ENCODE results near the gene TCF4. TPM values are rescaled to one million over a fixed set of nuclear protein-coding genes. Genes with fewer than 3 reads are reported as not detected.

Gene TCF4
- total RNA-seq, 2 experiments from 2014 or later = 0.21 to 0.26 TPM

DNA sequence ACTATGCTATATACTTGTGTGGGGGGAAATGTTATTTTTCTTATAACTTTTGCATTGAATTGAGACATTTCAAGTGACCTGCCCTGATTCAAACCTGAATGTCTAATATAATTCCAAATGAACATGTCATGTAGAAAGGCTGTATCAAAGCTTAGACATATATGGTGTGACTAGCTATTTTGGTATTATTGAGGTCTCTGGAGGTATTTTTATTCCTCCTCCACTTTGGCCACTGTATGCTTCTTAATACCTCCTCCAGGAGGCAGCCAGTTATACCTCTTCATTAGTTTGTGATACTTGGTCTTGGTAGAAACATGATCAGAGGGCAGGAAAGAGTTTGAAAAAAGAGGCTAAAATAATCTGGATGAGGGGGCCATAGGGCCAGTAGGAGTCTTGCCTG is 217.1 kb downstream of the TCF4 start:
- H3K9me3 Mint-ChIP-seq (ENCODE audit: insufficient read depth) = peaks cover 3% of the 10 kb centered on the region
- no peak overlapping the region for H3K27ac Mint-ChIP-seq
- DNase-seq (no peak), ATAC-seq (no peak)
- H3K4me1 Mint-ChIP-seq (ENCODE audit: low read depth) = no peaks in the 10 kb centered on the region
- no peak overlapping the region for H3K4me3 Mint-ChIP-seq
- no peaks in the 10 kb centered on the region for H3K36me3 Mint-ChIP-seq (ENCODE audit: low read depth)
- H3K27me3 Mint-ChIP-seq (ENCODE audit: low read depth) = no peaks in the 10 kb centered on the region
- POLR2A ChIA-PET = no interaction called here
- CTCF ChIA-PET = no interaction called here

DNA sequence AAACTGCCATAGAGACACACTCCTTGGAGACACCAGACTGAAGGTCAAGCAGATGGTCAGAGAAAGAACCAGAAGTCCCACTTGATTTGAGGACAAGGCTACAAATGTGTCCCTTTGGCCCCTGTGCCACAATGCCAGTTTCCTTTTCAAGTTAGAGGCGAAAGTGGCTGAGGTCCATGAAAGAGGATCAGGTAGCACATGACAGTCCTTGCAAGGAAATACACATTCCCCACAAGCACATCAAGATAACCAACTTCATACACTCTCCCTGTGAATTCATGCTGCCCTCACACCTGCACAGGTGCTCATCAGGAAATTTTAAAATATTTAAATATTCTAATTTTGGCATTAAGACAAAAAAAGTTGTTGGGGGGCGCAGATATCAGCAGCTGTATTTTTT is 218.6 kb downstream of the TCF4 start:
- DNase-seq (no peak), ATAC-seq (no peak)
- no peak overlapping the region for H3K4me3 Mint-ChIP-seq
- H3K27ac Mint-ChIP-seq = no peak overlapping the region
- ChIA-PET CTCF (no interaction called here), POLR2A (no interaction called here)
- no peaks in the 10 kb centered on the region for H3K4me1 Mint-ChIP-seq (ENCODE audit: low read depth)
- no peaks in the 10 kb centered on the region for H3K9me3 Mint-ChIP-seq (ENCODE audit: insufficient read depth)
- no peaks in the 10 kb centered on the region for H3K27me3 Mint-ChIP-seq (ENCODE audit: low read depth)
- H3K36me3 Mint-ChIP-seq (ENCODE audit: low read depth) = no peaks in the 10 kb centered on the region

DNA sequence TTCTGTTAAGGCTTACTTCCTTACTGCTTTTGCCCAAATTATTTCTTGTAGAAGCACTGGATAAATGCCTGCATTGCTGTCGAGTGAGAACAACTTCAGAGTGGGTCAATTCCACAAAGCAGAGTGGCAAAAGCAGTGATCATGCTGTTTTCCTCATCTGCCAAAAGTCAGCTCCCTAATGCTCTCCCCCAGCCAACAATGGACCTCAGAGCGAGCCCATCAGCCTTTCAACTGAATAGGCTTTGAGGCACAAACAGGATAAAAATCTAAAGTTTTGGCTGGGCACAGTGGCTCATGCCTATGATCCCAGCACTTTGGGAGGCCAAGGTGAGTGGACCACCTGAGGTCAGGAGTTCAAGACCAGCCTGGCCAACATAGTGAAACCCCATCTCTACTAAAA is 222.7 kb downstream of the TCF4 start:
- DNase-seq (no peak), ATAC-seq (no peak)
- Mint-ChIP-seq H3K27me3 (ENCODE audit: low read depth) (no peaks in the 10 kb centered on the region), H3K9me3 (ENCODE audit: insufficient read depth) (no peaks in the 10 kb centered on the region), H3K4me3 (no peak overlapping the region), H3K4me1 (ENCODE audit: low read depth) (no peaks in the 10 kb centered on the region), H3K27ac (no peak overlapping the region), H3K36me3 (ENCODE audit: low read depth) (no peaks in the 10 kb centered on the region)
- ChIA-PET POLR2A (no interaction called here), CTCF (no interaction called here)

DNA sequence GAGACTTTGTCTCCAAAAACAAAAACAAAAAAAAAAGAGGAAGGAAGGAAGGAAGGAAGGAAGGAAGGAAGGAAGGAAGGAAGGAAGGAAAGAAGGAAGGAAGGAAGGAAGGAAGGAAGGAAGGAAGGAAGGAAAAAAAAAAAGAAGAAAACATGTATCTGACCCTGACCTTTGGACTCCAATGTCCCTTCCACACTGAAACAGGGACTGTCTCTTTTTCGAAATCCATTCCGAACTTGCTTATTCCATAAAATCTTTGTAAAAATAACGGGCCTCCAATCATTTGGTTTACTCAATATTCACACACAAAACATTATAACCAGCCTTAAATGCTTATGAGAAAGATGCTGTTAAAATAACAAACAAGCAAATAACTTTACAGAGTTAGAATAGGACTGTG is 225.7 kb downstream of the TCF4 start:
- H3K4me3 Mint-ChIP-seq = no peak overlapping the region

DNA sequence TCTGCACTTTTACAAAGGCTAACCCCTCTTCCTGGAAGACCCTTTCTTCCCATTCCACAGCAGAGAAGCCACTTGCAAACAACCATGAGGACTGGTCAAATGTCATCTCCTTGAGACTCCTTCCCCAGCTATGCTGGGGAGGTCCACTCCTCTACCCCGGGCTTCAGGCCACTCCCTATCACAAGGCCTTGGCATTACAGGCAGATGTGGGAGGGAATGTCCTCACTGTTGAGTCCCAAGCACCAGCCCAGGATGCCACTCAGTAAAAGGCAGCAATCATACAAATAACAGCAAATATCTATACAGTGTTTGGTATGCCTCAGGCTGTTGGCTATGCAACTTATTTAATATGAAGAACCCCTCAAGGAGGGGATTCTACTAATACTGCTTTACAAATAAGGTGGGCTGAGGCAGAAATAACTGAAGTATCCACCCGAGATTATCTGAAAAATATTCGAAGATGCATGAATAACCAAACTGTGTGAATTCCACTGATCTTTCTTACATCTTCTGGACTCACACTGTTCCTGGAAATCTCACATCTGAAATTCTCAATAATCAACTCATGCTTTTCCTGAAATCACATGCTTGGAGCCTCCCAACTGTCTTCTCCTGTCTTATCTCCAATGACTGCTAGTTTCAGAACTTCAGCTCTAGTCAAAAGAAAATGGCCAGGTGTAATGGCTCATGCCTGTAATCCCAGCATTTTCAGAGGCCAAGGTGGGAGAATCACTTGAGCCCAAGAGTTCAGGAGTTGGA is 226.3 kb downstream of the TCF4 start:
- Mint-ChIP-seq H3K4me3 (no peak overlapping the region), H3K36me3 (ENCODE audit: low read depth) (no peaks in the 10 kb centered on the region)
- CTCF ChIA-PET = no interaction called here

More for the DNA sequence above, 225.7 kb downstream of the TCF4 start:
- no peak for DNase-seq
- no peak overlapping the region for H3K27ac Mint-ChIP-seq
- no peak for ATAC-seq
- ChIA-PET CTCF (no interaction called here), POLR2A (no interaction called here)
- no peaks in the 10 kb centered on the region for H3K9me3 Mint-ChIP-seq (ENCODE audit: insufficient read depth)
- no peaks in the 10 kb centered on the region for H3K4me1 Mint-ChIP-seq (ENCODE audit: low read depth)
- no peaks in the 10 kb centered on the region for H3K27me3 Mint-ChIP-seq (ENCODE audit: low read depth)
- H3K36me3 Mint-ChIP-seq (ENCODE audit: low read depth) = no peaks in the 10 kb centered on the region

DNA sequence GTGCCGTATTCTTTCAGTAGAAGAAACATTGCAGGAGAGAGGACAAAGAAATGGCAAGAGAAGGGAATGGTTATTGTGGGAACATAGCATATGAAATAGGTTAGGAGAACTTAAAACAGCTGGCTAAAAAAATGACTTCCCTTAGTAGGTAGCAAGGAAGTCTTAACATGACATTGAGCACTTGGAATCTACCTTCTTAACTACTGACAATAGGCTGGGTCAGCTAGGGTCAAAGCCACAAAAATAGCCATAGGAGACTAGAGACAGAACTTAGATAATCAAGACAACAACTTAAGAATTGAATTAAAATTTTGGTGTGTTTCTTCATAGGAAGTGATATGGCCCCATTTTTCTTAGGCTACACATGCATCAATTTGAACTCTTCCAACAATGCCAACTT is 227.9 kb downstream of the TCF4 start:
- POLR2A ChIA-PET = no interaction called here
- Mint-ChIP-seq H3K9me3 (ENCODE audit: insufficient read depth) (no peaks in the 10 kb centered on the region), H3K36me3 (ENCODE audit: low read depth) (no peaks in the 10 kb centered on the region), H3K4me3 (no peak overlapping the region), H3K27me3 (ENCODE audit: low read depth) (no peaks in the 10 kb centered on the region), H3K4me1 (ENCODE audit: low read depth) (no peaks in the 10 kb centered on the region), H3K27ac (no peak overlapping the region)
- CTCF ChIA-PET = no interaction called here
- no peak for DNase-seq
- no peak for ATAC-seq

More for the DNA sequence above, 226.3 kb downstream of the TCF4 start:
- no peaks in the 10 kb centered on the region for H3K27me3 Mint-ChIP-seq (ENCODE audit: low read depth)
- no peaks in the 10 kb centered on the region for H3K4me1 Mint-ChIP-seq (ENCODE audit: low read depth)
- H3K27ac Mint-ChIP-seq = no peak overlapping the region
- POLR2A ChIA-PET = no interaction called here
- H3K9me3 Mint-ChIP-seq (ENCODE audit: insufficient read depth) = no peaks in the 10 kb centered on the region
- DNase-seq (no peak), ATAC-seq (no peak)

DNA sequence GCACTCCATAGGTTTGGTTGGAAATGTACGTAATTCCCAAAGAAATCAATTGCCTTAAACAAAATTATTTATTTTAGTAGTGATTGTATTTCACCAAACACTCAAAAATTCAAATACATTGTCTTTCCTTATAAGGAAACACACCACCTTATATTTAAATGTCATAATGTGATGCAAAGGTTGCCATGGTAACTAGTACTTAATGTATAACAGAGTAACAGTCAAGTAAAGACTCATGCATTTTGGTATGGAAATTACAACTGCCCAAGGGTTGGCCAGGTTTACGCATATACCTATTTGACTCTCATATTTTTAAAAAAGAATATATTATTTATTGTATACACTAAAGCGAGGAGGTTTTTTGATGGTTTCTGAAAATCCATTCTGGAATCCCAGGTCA is 231.2 kb downstream of the TCF4 start:
- no peak for DNase-seq
- Mint-ChIP-seq H3K4me3 (no peak overlapping the region), H3K27ac (no peak overlapping the region), H3K36me3 (ENCODE audit: low read depth) (no peaks in the 10 kb centered on the region), H3K27me3 (ENCODE audit: low read depth) (peaks cover 5% of the 10 kb centered on the region), H3K9me3 (ENCODE audit: insufficient read depth) (no peaks in the 10 kb centered on the region), H3K4me1 (ENCODE audit: low read depth) (no peaks in the 10 kb centered on the region)
- CTCF ChIA-PET = no interaction called here
- ATAC-seq = no peak
- POLR2A ChIA-PET = no interaction called here

DNA sequence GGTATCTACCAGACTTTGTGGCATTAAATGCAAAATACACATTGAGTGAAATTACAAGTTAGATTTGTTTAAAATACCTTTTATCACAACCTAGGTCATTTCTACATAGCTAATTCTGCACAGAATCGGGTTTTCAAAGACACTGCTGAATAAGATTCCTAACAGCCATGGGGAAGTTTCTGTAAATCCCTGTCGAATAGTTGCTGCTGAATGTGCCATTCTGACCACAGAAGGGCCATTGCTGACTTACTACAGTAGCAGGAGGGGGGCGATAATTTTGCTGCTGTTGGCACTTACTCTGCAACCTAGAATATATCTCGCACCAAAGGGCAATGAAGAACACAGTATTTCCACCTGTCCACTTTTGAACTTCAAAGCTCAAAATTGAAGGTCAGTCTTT is 232.8 kb downstream of the TCF4 start:
- ChIA-PET CTCF (no interaction called here), POLR2A (no interaction called here)
- ATAC-seq = no peak
- DNase-seq = no peak
- Mint-ChIP-seq H3K4me3 (no peak overlapping the region), H3K36me3 (ENCODE audit: low read depth) (no peaks in the 10 kb centered on the region), H3K27me3 (ENCODE audit: low read depth) (peaks cover 8% of the 10 kb centered on the region), H3K4me1 (ENCODE audit: low read depth) (no peaks in the 10 kb centered on the region), H3K27ac (no peak overlapping the region), H3K9me3 (ENCODE audit: insufficient read depth) (no peaks in the 10 kb centered on the region)

DNA sequence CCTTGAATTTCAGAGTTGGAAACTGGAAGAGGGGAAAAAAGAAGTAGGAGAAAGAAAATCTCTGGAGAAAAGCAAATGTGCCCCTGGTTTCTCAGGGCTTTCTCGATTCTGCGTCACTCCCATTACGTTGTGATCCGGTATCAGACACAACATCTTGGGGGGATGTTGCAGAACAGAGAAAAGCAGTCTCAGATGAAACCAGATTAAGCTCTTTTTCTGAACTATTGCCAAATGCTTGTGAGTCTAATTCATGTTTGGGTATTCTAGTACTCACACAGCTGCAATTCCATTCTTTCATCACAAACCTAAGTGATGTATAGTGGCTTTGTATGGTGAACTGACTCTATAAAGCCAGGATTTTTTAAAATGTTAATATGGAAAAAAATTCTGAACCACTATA is 233.2 kb downstream of the TCF4 start:
- peaks cover 8% of the 10 kb centered on the region for H3K27me3 Mint-ChIP-seq (ENCODE audit: low read depth)
- no peaks in the 10 kb centered on the region for H3K9me3 Mint-ChIP-seq (ENCODE audit: insufficient read depth)
- ATAC-seq (no peak), DNase-seq (no peak)
- ChIA-PET POLR2A (no interaction called here), CTCF (no interaction called here)
- no peaks in the 10 kb centered on the region for H3K4me1 Mint-ChIP-seq (ENCODE audit: low read depth)
- no peaks in the 10 kb centered on the region for H3K36me3 Mint-ChIP-seq (ENCODE audit: low read depth)
- no peak overlapping the region for H3K4me3 Mint-ChIP-seq
- no peak overlapping the region for H3K27ac Mint-ChIP-seq

DNA sequence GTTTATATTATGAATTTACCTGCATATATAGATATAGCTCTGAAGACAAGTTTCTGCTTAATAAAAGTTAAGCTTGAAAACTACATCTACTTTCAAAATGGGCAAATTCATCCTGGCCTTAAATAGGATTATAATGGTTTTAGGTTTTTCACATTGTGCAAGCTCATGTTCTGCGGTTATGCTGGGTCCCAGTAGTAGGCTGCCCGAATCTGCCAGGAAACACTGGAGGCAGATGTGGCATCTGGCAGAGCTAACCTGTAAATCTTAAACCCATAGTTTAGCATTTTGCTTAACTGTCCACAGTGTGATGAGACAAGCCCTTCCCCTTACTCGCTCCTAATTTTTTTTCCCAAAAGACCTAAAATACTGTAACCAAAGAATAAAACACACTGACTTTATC is 234.2 kb downstream of the TCF4 start:
- POLR2A ChIA-PET = no interaction called here
- H3K27ac Mint-ChIP-seq = no peak overlapping the region
- no peak for ATAC-seq

DNA sequence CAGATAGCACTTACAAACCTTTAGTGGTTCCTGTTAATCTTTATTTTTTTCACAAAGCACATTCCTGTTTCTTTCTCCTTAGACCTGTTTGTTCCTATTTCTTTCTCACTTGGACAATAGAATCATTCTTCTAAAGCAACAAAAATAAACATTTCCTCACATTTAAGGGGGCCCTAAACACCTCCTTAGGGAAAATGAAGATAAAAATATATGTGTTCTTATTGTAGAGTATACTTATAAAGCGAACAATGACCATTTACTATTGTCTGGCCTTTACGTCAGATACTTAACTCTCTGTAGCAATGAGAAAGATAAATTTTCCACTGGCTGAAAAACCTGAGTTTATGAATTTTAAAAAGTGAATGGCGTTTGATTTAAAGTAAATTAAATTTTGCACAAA is 234.6 kb downstream of the TCF4 start:
- Mint-ChIP-seq H3K4me1 (ENCODE audit: low read depth) (no peaks in the 10 kb centered on the region), H3K36me3 (ENCODE audit: low read depth) (no peaks in the 10 kb centered on the region), H3K27me3 (ENCODE audit: low read depth) (peaks cover 8% of the 10 kb centered on the region), H3K9me3 (ENCODE audit: insufficient read depth) (no peaks in the 10 kb centered on the region), H3K4me3 (no peak overlapping the region), H3K27ac (no peak overlapping the region)
- CTCF ChIA-PET = no interaction called here
- POLR2A ChIA-PET = no interaction called here
- ATAC-seq (no peak), DNase-seq (no peak)

More for the DNA sequence above, 234.2 kb downstream of the TCF4 start:
- Mint-ChIP-seq H3K4me1 (ENCODE audit: low read depth) (no peaks in the 10 kb centered on the region), H3K9me3 (ENCODE audit: insufficient read depth) (no peaks in the 10 kb centered on the region), H3K27me3 (ENCODE audit: low read depth) (peaks cover 8% of the 10 kb centered on the region), H3K4me3 (no peak overlapping the region), H3K36me3 (ENCODE audit: low read depth) (no peaks in the 10 kb centered on the region)
- CTCF ChIA-PET = no interaction called here
- no peak for DNase-seq

DNA sequence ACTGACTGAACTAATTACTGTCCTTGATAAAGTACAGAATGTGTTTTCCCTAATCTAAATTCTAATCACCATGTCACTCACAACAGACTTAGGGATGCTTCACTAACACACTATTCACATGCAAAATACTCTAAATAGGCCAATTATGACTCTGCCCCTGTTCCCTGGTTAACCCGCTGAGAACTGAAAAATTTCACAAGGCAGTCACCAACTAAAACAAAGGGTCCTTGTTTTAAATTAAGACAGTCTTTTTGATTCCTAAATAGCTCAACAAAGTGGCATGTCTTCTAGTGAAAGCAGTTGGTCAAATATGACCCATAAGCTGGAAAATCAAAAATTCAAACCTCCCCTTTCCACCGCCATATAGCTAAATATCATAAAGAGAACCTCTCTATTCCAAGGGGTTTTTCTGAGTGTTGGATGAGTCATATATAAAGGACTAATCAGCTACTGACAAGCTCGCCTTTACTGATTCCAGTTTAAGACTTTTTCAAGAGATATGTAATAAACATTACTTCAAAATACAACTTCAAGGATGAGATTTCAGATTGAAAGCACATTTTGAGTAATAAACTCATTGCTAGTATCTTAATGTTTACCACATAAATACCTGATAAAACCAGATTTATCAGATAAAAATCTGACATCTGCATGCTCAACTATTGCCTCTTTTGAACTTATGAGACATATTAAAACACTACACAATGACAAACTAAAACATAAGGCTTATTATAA is 235.8 kb downstream of the TCF4 start:
- Mint-ChIP-seq H3K36me3 (ENCODE audit: low read depth) (no peaks in the 10 kb centered on the region), H3K27me3 (ENCODE audit: low read depth) (peaks cover 8% of the 10 kb centered on the region), H3K4me3 (no peak overlapping the region), H3K27ac (no peak overlapping the region), H3K9me3 (ENCODE audit: insufficient read depth) (no peaks in the 10 kb centered on the region), H3K4me1 (ENCODE audit: low read depth) (no peaks in the 10 kb centered on the region)
- DNase-seq (no peak), ATAC-seq (no peak)
- CTCF ChIA-PET = no interaction called here
- POLR2A ChIA-PET = no interaction called here

DNA sequence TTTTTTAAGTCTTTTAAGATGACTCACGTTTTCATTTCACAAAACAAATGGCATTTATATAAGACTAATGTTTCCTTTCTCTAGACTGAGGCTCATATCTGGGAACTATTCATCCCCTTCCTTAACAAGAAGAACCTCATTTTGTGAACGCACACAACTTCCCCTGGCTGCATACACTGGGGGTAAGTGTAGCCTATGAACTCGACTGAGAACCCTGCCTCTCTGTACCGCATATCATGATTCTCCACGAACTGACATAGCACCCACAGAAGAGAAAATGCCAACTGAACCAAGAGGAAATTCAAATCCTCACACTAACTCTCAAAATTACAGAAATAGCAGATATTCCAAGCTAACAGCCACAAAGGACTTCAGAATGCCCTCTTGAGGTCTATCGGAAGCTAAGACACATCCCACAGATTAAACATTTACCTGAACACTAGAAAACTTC is 236.7 kb downstream of the TCF4 start:
- Mint-ChIP-seq H3K4me1 (ENCODE audit: low read depth) (no peaks in the 10 kb centered on the region), H3K27me3 (ENCODE audit: low read depth) (peaks cover 8% of the 10 kb centered on the region), H3K27ac (no peak overlapping the region), H3K4me3 (no peak overlapping the region), H3K36me3 (ENCODE audit: low read depth) (no peaks in the 10 kb centered on the region), H3K9me3 (ENCODE audit: insufficient read depth) (no peaks in the 10 kb centered on the region)
- ChIA-PET CTCF (no interaction called here), POLR2A (no interaction called here)
- ATAC-seq (no peak), DNase-seq (no peak)

All from activated CD8-positive, alpha-beta T cell treated with anti-CD3 and anti-CD28 coated beads, Interleukin-2, amount 10 ng/mL, durations not matched to agents 7 days and 5 days (primary cell).